Smooth muscle cell (in vitro differentiated cells): ENCODE results near the gene RNF220. TPM values are rescaled to one million over a fixed set of nuclear protein-coding genes. Genes with fewer than 3 reads are reported as not detected.

Source experiments
- DNase-seq: peaks from one replicate; lab custom pipeline; 2025; ENCODE audit not compliant: unreplicated experiment; lab: John Stamatoyannopoulos, UW
- H2AFZ ChIP-seq: fragments of 200-600 bp; sonication (generic); 2 replicates; pipeline ENCODE4 v1.6.0; 2016; ENCODE audit warnings: antibody characterized with exemption, low read depth, mild to moderate bottlenecking
- H3F3A ChIP-seq: fragments of 200-600 bp; sonication (generic); 2 replicates; pipeline ENCODE4 v1.6.0; 2017; ENCODE audit warnings: antibody characterized with exemption, low read depth
- H3K27ac ChIP-seq: fragments of 200-600 bp; sonication (generic); 2 replicates; pipeline ENCODE4 v1.5.1; 2016; ENCODE audit warnings: low read depth, mild to moderate bottlenecking
- H3K27me3 ChIP-seq: fragments of 200-600 bp; sonication (generic); 2 replicates; pipeline ENCODE4 v1.6.1; 2016; ENCODE audit warnings: low read depth, mild to moderate bottlenecking
- H3K36me3 ChIP-seq: fragments of 200-600 bp; sonication (generic); 2 replicates; pipeline ENCODE4 v1.5.1; 2016; ENCODE audit warnings: low read depth
- H3K4me1 ChIP-seq: fragments of 200-600 bp; sonication (generic); 2 replicates; pipeline ENCODE4 v1.5.1; 2016; ENCODE audit warnings: low read depth
- H3K4me2 ChIP-seq: fragments of 200-600 bp; sonication (generic); 2 replicates; pipeline ENCODE4 v1.6.0; 2016; ENCODE audit warnings: mild to moderate bottlenecking
- H3K4me3 ChIP-seq: fragments of 200-600 bp; sonication (generic); 2 replicates; pipeline ENCODE4 v1.5.1; 2016; ENCODE audit warnings: mild to moderate bottlenecking
- H3K79me2 ChIP-seq: fragments of 200-600 bp; sonication (generic); 2 replicates; pipeline ENCODE4 v1.6.0; 2016; ENCODE audit warnings: low read depth, mild to moderate bottlenecking
- H3K9ac ChIP-seq: fragments of 200-600 bp; sonication (generic); 2 replicates; pipeline ENCODE4 v1.6.0; 2016; ENCODE audit warnings: low read depth
- H3K9me3 ChIP-seq: fragments of 200-600 bp; sonication (generic); replicated peaks from 2 replicates; pipeline ENCODE4 v1.5.1; 2016; ENCODE audit warnings: low read depth
- H4K20me1 ChIP-seq: fragments of 200-600 bp; sonication (generic); 2 replicates; pipeline ENCODE4 v1.6.0; 2016; ENCODE audit warnings: low read depth
- WGBS: methylation state at CpG from one replicate; pipeline ENCODE4 v1.1.7; 2016; ENCODE audit warnings: low lambda C conversion rate; 5-methylcytosine and 5-hydroxymethylcytosine counted together
- polyA plus RNA-seq: library from polyadenylated mRNA; unstranded; fragments of >200 nt; fragmentation: Nextera tagmentation; extraction: Ambion mirVana; gene quantifications from 2 replicates; pipeline ENCODE4 v1.2.1, GENCODE V29; 2016
- total RNA-seq: library from RNA; depleted of rRNA; stranded (reverse); fragments of >200 nt; gene quantifications from 2 replicates; pipeline ENCODE4 v1.2.3, GENCODE V29; 2014
- TF ChIP-seq, protein P1 (sequence below): fragments of 200-600 bp; sonication (generic); IDR thresholded peaks from 2 replicates; pipeline ENCODE4 v1.5.1; 2017; ENCODE audit warnings: borderline replicate concordance, mild to moderate bottlenecking, antibody characterized with exemption; ENCODE audit not compliant: insufficient read depth, poor library complexity, severe bottlenecking

RNF220 gene
- total and polyA plus RNA-seq, 2 experiments from 2014 or later = 65.8 to 71.1 TPM

DNA sequence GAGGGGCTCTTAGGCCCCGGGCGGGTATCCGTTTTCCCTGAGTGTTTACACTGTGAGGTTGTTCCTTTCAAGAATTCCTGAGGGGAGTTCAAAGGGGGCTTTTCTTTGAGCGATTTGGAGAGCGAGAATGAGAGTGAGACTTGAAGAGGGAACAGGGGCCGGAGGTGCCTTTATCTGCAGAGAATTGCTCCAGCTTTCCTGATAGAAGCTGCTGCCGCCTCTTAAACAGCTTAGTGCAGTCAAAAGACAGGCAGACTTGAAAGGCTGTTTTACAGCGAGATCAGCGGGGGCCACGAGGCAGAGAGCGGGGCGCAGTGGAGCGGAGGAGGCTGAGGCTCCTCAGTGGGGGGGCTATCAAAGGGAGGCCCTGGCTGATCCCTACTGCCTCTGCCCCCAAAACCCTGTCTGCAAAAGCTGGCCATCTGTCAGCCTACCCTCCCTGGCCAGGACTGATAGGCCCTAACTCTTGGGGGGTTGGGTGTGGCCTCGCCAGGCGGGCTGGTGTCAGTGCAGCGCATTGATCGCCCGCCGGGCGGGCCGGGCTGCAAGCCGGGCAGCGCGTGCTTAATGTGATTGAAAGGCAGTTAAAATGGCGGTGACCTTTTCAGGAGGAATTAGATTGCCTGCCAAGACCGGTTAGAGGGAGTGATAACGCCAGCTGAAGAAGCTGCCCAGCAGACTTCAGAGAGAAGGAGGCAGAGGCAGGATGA, 232.8 kb downstream of the RNF220 start:
- Histone ChIP-seq H3K9me3 (no peaks in the 10 kb centered on the region), H3K27me3 (no peaks in the 10 kb centered on the region), H3K9ac (no peak overlapping the region), H3K4me2 (no peak overlapping the region), H3K36me3 (peaks cover 3% of the 10 kb centered on the region), H4K20me1 (peaks cover 19% of the 10 kb centered on the region), H3K4me3 (no peak overlapping the region), H3K27ac (no peak overlapping the region), H3K4me1 (peaks cover 15% of the 10 kb centered on the region), H3K79me2 (peaks cover 14% of the 10 kb centered on the region), H3F3A (no peaks in the 10 kb centered on the region), H2AFZ (no peak overlapping the region)
- TF ChIP-seq, protein P1, sequence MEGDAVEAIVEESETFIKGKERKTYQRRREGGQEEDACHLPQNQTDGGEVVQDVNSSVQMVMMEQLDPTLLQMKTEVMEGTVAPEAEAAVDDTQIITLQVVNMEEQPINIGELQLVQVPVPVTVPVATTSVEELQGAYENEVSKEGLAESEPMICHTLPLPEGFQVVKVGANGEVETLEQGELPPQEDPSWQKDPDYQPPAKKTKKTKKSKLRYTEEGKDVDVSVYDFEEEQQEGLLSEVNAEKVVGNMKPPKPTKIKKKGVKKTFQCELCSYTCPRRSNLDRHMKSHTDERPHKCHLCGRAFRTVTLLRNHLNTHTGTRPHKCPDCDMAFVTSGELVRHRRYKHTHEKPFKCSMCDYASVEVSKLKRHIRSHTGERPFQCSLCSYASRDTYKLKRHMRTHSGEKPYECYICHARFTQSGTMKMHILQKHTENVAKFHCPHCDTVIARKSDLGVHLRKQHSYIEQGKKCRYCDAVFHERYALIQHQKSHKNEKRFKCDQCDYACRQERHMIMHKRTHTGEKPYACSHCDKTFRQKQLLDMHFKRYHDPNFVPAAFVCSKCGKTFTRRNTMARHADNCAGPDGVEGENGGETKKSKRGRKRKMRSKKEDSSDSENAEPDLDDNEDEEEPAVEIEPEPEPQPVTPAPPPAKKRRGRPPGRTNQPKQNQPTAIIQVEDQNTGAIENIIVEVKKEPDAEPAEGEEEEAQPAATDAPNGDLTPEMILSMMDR = no peak
- no peak for DNase-seq
- WGBS = 97% methylated on average over 27 of the region's 27 CpGs

DNA sequence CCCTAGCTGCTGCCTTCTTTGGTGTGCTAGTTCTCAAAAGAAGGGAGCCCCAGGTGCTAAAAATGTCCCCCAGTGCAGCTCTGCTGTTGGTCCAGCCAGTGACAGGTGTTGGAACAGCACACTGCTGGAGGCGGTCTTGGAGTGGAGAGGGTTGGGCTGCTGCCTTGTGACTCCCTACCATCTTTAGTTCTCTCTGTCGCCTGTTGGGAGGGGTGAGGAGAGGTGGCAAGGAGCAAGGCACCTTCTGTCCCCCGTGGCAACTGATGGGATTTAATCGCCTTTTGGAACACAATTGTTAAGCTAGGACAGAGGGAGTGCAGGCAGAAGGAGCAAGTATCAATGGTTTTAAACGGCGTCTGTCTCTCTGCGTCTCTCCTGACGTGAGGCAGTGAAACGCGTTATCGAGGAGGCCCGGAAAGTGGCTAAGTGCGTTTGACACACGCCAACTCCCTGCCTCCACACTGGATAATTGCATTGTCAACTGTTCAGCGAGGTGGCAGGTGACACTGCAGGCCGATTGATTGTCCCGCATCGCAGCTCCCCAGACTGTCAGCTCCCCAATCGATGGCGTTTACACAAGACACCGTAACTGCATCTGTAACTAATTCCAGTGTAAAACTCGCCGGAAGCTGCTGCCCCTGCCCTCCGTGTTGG, 235.3 kb downstream of the RNF220 start:
- no peaks in the 10 kb centered on the region for H3K27me3 ChIP-seq
- no peak overlapping the region for H3K27ac ChIP-seq
- no peak overlapping the region for H3K4me2 ChIP-seq
- H2AFZ ChIP-seq = no peak overlapping the region
- no peak overlapping the region for H3K9ac ChIP-seq
- H4K20me1 ChIP-seq = peaks cover 32% of the 10 kb centered on the region
- WGBS = 96% methylated on average over 24 of the region's 24 CpGs
- H3F3A ChIP-seq = no peaks in the 10 kb centered on the region
- TF ChIP-seq, protein P1 = no peak
- peaks cover 5% of the 10 kb centered on the region for H3K4me1 ChIP-seq
- no peaks in the 10 kb centered on the region for H3K9me3 ChIP-seq
- no peak overlapping the region for H3K4me3 ChIP-seq
- H3K79me2 ChIP-seq = no peaks in the 10 kb centered on the region
- DNase-seq = no peak
- peaks cover 3% of the 10 kb centered on the region for H3K36me3 ChIP-seq

DNA sequence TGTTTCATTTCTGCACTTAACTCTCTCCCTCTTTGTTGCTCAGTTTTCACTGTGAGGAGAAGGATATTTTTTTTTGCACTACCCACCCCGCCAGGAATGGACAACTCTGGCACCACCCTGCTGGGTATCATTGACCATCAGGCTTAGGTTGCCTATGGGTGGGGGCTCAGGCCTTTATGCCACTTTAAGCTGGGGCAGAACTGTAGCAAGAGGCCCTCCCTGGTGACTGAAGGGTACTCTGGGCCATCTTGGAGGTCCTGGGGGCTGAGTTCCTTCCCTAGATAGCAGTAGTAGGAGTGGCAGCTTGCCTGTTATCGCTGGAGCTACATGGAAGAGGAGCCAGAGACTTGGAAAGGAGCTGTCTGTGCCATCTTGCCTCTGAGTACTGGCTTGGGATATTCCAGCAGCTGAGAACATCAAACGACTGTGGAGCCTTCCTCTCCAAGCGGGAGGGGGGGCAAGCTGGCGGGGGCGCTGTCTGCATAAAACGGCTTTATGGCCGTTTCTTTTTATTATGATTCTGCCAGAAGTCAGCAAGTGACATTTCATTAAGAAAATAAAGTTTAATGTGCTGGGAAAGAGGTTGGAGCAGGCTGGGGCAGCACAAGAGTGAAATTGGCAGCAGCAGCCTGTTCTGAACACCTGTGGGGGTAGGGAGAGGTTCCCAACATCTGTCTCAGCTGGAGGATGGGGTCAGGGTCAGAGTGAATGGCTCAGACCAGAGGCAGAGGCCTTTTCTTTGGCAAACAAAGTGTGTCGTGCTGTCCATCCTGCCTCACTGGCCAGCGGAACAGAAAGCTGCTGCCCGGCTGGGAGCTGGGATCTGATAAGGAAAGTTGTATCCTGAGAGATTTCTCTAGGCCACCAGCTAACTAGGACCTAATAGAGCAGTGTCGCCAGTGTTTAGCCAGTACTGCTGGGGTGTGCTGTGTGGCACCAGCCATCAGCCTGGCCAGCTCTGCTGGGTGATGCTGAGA, 236.4 kb downstream of the RNF220 start:
- Histone ChIP-seq H3K27me3 (no peaks in the 10 kb centered on the region), H3K4me3 (no peak overlapping the region), H3K9me3 (no peaks in the 10 kb centered on the region), H4K20me1 (peaks cover 24% of the 10 kb centered on the region), H3K36me3 (peaks cover 3% of the 10 kb centered on the region), H3K9ac (no peak overlapping the region), H3F3A (no peaks in the 10 kb centered on the region), H3K79me2 (no peaks in the 10 kb centered on the region), H2AFZ (no peak overlapping the region), H3K4me1 (peaks cover 5% of the 10 kb centered on the region), H3K4me2 (no peak overlapping the region), H3K27ac (no peak overlapping the region)
- TF ChIP-seq, protein P1 = no peak
- DNase-seq = no peak
- 95% methylated on average over 12 of the region's 12 CpGs for WGBS
